K562 (cell line): Measurements from ENCODE around the gene DCLK2.

Experiments used
- HDAC2 ChIP-seq: fragments of 450-650 bp; IDR thresholded peaks from 2 replicates; pipeline ENCODE4 v1.6.1; 2016; ENCODE audit warnings: mild to moderate bottlenecking
- HDGF ChIP-seq: fragments of 450-650 bp; IDR thresholded peaks from 2 replicates; pipeline ENCODE4 v1.6.1; 2016
- KAT7 ChIP-seq: sonication (generic); formaldehyde crosslinking; IDR thresholded peaks from 2 replicates; pipeline ENCODE4 v1.8.0; 2022; ENCODE audit warnings: missing genetic modification reagents, mild to moderate bottlenecking, borderline replicate concordance
- MYC ChIP-seq, 2 experiments: fragments of 250-450 bp in 1 of 2; sonication (Bioruptor Pico) in 1 of 2; IDR thresholded peaks; 2 replicates each; pipeline versions ENCODE4 v1.5.1 to v1.6.1; 2012 to 2021; ENCODE audit warnings: low read depth in 2 of 2, borderline replicate concordance in 1 of 2, improper control_type of control experiment in 1 of 2, low read length in 1 of 2, mild to moderate bottlenecking in 1 of 2, moderate library complexity in 1 of 2
- NR4A1 ChIP-seq, 2 experiments: fragments of 250-450 bp in 1 of 2; fragments of 450-650 bp in 1 of 2; sonication (Bioruptor Pico) in 1 of 2; IDR thresholded peaks; 2 replicates each; pipeline versions ENCODE4 v1.4.0 to v1.6.1; 2016 to 2020; ENCODE audit warnings: mild to moderate bottlenecking in 2 of 2, missing compliant biosample characterization in 1 of 2, missing genetic modification characterization in 1 of 2, moderate library complexity in 1 of 2
- NRF1 ChIP-seq, 2 experiments: fragments of 450-650 bp; IDR thresholded peaks in 1 of 2; conservative IDR thresholded peaks in 1 of 2; 2 replicates each; pipeline ENCODE4 v1.6.1; 2014; ENCODE audit warnings: mild to moderate bottlenecking in 2 of 2
- POLR2A ChIP-seq: fragments of 450-650 bp; conservative IDR thresholded peaks from 2 replicates; pipeline ENCODE4 v1.6.1; 2016
- RBM39 ChIP-seq: fragments of 200-400 bp; formaldehyde crosslinking; optimal IDR thresholded peaks from 2 replicates; pipeline ENCODE3; 2018; ENCODE audit warnings: low read depth, low read length
- TARDBP ChIP-seq: fragments of 450-650 bp; IDR thresholded peaks from 2 replicates; pipeline ENCODE4 v1.6.1; 2016
- TF ChIP-seq, protein P1 (sequence below): sonication (generic); formaldehyde crosslinking; IDR thresholded peaks from 2 replicates; pipeline ENCODE4 v1.5.0; 2020; ENCODE audit warnings: missing genetic modification reagents
- TF ChIP-seq, protein P2 (sequence below), 3 experiments: IDR thresholded peaks in 2 of 3; conservative IDR thresholded peaks in 1 of 3; 2 replicates each; pipeline ENCODE4 v1.5.1; 2011 to 2012; ENCODE audit warnings: low read length in 3 of 3, mild to moderate bottlenecking in 3 of 3, control low read depth in 2 of 3, improper control_type of control experiment in 1 of 3, inconsistent platforms in 1 of 3, low read depth in 1 of 3, mixed read lengths in 1 of 3, moderate library complexity in 1 of 3; ENCODE audit not compliant: insufficient read depth in 2 of 3

DNA sequence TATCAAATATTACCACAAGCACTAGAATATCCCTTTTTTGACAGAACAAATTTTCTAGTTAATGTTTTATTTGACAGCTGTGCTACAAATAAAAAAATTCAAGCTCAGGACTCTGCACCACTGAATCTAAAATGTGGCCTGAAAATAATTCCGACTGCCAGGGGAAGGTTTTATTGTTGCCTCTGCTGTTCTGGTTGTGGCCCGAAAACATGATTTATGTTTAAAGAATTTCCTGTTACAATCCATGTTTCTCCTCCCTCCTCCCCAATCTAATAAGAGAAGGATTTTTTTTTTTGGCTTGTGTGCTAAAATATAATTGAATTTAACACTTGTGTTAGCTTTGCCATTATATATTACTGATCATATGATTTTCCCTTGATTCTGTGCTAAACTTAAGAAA lies 227.8 kb downstream of the DCLK2 start:
- TF ChIP-seq KAT7 (no peak), POLR2A (no peak), TARDBP (no peak), HDAC2 (no peak), RBM39 (no peak), HDGF (no peak), NRF1 (conservative IDR thresholded peaks at IDR 0.05 in 1 of 2, IDR thresholded peaks at IDR 0.05 in 1 of 2) (no peak), MYC (IDR thresholded peaks at IDR 0.05; ENCODE audit: low read depth, low read length) (no peak), MYC (CRISPR knock-in tag; IDR thresholded peaks at IDR 0.05; ENCODE audit: borderline replicate concordance, low read depth) (no peak), NR4A1 (CRISPR knock-in tag; IDR thresholded peaks at IDR 0.05) (no peak), NR4A1 (tag; IDR thresholded peaks at IDR 0.05) (no peak)
- TF ChIP-seq, protein P1, sequence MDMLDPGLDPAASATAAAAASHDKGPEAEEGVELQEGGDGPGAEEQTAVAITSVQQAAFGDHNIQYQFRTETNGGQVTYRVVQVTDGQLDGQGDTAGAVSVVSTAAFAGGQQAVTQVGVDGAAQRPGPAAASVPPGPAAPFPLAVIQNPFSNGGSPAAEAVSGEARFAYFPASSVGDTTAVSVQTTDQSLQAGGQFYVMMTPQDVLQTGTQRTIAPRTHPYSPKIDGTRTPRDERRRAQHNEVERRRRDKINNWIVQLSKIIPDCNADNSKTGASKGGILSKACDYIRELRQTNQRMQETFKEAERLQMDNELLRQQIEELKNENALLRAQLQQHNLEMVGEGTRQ (CRISPR knock-in tag), result no peak
- TF ChIP-seq, protein P2, sequence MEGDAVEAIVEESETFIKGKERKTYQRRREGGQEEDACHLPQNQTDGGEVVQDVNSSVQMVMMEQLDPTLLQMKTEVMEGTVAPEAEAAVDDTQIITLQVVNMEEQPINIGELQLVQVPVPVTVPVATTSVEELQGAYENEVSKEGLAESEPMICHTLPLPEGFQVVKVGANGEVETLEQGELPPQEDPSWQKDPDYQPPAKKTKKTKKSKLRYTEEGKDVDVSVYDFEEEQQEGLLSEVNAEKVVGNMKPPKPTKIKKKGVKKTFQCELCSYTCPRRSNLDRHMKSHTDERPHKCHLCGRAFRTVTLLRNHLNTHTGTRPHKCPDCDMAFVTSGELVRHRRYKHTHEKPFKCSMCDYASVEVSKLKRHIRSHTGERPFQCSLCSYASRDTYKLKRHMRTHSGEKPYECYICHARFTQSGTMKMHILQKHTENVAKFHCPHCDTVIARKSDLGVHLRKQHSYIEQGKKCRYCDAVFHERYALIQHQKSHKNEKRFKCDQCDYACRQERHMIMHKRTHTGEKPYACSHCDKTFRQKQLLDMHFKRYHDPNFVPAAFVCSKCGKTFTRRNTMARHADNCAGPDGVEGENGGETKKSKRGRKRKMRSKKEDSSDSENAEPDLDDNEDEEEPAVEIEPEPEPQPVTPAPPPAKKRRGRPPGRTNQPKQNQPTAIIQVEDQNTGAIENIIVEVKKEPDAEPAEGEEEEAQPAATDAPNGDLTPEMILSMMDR (IDR thresholded peaks at IDR 0.05 in 2 of 3, conservative IDR thresholded peaks at IDR 0.05 in 1 of 3; ENCODE audit: insufficient read depth in 2 of 3, low read depth in 1 of 3, low read length in 3 of 3), result no peak
